GM04503 (cell line): ENCODE measurements around the gene CEP104.

Experiments used
- DNase-seq: peaks from one replicate; pipeline ENCODE4 v3.0.0-alpha.2; 2012; ENCODE audit warnings: low read depth

CEP104 gene

DNA sequence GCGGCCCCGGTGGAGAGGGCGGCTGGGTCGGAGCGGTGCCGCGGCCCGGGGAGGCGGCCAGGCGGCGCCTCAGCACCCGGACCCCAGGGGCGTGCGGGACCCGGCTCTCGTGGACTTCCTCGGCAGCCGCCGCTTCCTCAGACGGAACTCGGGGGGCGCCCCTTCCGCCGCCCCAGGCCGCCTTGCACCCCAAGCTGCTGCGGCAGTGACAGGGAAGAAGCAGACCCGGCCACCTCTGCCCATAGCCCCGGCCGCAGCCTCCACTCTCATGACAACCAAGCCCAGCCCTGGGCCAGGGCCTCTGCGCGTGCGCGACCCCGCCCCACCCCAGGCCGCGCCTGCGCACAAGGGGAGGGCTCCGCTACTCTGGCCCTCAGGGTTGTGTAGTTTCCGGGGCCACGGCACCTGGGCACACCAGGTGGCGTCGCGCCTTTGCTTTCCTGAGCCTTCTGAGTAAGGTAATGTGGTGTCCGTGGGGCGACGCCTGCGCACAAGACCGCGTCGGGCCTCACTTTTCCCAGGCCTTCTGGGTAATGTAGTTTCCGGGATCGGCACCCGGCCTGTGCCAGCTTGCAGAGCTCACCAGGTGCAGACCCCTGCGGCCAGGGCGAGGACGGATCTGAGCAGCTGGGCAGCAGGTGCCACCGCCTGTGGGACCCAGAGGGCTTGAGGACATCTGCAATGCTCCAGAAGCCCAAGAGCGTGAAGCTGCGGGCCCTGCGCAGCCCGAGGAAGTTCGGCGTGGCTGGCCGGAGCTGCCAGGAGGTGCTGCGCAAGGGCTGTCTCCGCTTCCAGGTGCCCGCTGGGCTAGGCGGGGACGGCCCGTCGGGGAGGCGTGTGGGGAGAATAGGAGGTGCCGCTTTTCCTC is at the start of gene CEP104, which contains the start of gene DFFB:
TSS of gene CEP104 (minus strand) at position 289 of the 868 bp plus-strand sequence. CDS start 4,804 bp downstream, outside the sequence.
TSS of gene DFFB (plus strand) at position 554 of the 868 bp plus-strand sequence. CDS start at position 682, 128 bp downstream.
- DNase-seq, result peak; percentile 20

DNA sequence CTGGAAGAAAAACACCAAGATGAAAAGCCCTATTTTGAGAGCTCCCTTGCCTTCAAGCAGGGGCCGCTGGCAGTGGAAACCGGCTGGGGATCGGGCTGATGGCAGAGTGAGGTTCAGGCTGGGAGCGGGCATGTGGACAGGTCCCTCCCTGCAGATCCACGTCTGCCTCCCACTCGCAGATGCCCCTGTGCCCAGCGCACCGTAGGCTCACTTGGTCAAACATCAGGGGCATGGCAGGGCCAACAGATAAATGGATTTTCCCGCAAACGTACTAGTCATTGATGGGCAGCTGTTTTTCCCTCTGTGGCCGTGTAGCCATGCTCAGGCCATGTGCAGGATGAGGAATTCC is 49.6 kb upstream of the CEP104 start:
- DNase-seq, result no peak

DNA sequence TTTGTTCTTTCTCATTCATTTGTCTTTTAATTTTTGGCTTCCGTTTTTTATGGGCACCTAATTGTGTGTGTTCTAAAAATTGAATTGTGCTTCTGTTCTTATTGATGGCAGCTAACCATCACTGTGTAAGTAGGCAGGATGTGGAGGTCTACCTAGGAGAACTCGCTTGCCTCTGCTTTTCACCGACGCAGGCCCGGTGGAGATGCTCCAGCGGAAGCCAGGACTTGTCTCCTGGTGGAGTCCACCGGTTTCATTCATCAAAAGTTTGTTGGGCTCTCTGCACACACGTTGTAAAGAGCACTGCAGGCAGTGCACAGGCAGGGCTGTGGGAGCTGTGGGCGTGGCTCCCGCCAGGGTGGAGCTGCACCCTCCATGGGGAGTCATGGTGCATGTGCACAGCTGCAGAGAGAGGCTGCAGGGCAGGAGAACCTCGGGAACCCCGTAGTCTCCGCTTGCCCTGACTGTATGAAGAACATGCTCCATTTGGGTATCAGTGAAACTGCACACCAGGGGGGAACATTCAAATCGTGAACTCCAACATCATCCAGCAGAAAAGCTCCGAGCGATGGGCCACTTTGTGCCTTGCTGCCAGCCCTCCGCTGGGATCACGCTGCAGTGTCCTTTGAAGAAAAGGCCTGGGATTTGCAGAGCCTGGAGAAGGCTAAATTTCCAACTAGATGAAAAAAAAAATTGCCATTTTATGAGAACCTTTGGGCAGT is 49.1 kb upstream of the CEP104 start:
- no peak for DNase-seq

DNA sequence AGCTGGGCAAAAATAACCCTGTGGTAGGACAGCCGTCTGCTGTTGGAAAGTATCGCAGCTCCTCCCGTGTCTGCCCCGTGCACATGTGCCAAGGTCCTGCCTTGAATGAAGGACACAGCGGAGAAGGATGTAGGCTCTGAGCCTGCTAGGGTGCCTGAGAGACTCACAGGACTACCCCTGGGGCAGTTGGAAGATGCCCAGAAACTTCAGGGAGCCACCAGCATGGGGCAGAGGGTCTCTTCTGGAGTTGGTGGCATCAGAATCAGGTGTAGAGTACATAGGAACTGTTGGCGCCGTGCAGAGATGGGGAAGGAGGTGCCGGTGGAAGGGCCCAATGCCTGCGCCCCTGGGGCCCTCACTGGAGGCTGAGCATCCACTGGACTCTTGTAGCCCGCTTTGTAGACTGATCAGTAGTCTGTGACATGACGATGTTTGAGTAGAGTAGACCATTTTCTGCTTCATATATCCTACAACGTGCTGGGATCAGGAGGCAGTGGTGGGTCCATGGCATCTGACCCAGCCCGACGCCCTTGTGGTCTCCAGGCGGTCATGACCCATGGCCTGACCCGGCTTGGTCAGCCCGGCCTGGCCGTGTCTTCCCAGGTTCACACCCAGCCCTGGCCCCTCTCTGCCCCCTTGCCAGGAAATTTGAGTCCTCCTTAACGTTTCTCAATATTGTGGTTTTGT is 48.4 kb upstream of the CEP104 start:
- no peak for DNase-seq

DNA sequence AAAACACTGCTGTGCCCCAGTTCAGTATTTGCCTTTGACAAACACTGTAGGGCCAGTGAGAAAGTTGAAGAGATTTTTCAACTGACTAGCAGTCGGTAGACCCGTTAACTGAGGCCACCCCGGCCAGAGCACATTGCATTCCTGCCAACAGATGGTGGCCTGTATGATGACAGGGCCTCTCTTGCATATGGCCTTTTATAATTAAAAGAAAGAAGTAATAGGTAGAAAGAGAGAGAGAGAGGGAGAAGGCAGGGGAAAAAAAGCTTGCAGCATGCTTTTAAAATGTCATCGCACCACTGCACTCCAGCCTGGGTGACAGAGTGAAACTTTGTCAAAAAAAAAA is 47.8 kb upstream of the CEP104 start:
- no peak for DNase-seq

DNA sequence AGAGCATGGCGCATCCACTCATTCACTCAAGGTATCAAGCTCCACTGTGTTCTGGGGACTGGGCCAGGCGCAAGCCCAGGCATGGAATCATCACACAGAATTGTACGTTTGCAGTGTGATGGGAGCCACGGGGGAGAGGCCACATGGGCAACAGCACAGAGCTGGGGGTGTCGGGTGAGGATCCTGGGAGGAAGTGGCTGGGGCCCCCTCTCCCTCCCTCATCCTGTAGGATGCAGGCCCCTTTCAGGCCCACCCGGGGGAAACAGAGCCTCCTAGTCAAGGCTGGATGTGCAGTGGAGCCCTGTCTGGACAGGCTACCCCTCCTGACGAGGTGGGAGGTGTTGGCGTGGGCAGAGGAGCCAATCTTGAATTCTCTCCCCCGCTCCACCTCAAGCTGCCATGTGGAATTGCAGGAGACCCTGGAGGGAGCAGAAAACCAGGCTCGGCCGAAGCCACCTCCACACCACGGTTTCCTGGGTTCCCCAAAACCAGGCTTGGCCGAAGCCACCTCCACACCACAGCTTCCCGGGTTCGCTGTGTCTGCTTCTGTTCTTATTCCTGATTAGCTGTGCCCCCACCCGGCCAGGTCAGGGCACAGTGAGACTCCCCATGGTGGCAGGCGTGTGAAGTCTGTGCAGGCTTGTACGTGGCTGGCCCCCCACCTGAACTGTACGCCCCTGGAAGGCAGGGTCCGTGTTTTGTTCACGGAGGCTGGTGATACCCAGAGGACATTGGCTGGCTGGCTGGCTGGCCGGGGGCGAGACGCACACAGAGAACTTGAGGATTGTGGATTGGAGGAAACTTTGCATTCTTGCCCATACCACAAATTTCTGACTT is 47.2 kb upstream of the CEP104 start:
- DNase-seq, result no peak

DNA sequence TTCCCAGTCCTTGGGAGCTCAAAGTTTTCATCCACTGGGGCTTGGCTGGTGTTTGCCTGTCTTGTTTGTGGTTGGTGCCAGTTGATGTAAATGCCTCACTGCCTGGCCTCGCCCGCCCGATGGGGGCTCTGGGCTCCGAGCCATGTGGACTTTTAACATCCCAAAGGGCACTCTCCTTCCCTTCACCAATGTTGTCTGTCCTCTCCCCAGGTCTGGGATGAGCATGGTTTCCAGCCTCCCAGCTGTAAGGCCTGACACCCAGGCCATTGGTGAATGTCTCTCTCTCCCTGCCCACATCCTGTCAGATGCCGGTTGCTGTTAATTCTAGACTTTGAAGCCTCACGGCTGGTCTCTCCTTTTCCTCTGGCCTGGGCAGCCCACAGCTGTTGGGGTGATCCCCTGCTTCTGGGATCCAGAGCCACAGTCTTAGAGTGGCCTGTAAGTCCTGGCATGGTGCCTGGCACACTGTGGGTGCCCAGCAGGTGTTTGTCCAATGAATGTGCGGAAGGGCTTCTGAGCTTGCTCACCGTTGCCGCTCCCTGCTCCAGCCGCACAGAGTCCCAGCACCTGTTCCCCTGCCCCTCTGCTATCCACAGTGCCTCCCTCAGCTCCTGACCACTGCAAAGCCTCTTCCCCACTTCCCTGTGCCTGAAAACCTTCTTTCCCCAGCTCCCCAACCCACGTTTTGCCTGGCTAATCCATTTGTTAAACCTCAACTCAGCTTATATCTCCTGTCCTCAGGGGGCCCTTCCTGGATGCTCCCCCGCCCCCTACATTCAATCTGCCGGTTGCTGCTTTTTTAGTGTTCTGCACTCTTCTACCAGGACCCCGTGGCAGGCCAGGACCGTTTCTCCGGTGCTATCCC is 46.4 kb upstream of the CEP104 start:
- no peak for DNase-seq

DNA sequence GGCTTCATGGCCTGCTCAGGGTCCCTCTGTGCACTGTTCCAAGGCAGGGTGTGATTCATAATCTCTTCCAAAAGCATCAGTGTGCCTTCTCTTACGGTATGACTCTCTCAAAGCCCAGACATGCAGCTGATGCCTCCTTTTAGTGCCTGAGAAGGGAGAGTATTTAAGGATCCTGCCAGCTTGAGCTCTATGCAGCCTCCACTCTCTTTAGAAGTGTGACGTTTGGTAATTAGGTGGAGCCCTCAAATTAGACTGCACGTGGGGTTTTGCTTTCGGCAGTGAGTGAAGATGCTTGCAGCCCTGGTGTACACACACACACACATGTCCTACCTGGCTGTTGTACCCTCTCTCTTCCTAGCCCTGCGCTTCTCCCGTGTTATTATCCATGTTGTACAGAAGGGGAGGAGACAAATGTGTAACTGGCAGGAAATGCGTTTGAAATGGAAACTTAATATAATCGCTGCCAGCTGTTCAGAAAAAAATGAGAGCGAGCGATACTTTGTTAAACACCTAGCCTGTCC is 45.6 kb upstream of the CEP104 start:
- no peak for DNase-seq

DNA sequence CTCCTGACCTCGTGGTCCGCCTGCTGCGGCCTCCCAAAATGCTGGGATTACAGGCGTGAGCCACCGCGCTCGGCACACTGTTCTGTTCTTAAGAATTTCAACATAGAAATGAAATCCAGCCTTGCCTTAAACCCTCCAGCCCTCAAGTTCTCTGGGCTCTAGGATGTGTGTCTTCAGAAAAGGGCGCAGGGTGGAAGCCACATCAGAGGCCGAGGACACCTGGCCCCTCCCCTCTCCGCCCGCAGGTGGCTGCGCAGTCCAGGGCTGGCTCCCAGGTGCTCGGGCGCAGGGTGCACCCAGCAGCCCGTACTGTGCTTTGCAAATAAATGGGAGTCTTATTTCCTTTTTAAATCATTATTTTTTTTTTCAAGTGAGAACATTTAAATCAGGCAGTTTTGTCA is 45.1 kb upstream of the CEP104 start:
- no peak for DNase-seq

DNA sequence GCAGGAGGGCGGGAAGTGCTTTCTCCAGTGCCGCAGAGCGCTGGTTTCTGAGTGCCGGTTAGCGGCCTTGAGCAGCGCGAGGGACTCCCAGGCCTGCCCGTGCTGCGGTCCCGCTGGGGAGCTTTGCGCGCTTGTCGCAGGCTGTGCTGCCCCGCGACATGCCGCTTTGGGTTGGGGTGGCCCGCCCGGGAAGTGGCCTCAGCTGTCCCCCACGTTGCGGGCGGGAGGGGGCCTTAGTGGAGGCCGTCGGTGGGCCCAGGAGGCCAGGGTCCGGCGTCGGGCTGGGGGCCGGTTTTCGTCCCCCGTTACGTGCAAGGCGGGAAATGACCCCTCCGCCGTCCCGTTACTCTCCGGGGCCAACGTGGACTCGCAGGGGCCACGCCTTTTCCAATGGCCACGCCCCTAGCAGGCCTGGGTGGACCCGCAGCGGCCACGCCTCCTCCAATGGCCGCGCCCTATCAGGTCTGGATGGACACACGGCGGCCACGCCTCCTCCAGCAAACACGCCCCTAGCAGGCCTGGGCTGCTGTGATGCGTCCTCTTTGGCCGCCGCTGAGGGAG is 44.0 kb upstream of the CEP104 start:
- DNase-seq, result peak; percentile 68

DNA sequence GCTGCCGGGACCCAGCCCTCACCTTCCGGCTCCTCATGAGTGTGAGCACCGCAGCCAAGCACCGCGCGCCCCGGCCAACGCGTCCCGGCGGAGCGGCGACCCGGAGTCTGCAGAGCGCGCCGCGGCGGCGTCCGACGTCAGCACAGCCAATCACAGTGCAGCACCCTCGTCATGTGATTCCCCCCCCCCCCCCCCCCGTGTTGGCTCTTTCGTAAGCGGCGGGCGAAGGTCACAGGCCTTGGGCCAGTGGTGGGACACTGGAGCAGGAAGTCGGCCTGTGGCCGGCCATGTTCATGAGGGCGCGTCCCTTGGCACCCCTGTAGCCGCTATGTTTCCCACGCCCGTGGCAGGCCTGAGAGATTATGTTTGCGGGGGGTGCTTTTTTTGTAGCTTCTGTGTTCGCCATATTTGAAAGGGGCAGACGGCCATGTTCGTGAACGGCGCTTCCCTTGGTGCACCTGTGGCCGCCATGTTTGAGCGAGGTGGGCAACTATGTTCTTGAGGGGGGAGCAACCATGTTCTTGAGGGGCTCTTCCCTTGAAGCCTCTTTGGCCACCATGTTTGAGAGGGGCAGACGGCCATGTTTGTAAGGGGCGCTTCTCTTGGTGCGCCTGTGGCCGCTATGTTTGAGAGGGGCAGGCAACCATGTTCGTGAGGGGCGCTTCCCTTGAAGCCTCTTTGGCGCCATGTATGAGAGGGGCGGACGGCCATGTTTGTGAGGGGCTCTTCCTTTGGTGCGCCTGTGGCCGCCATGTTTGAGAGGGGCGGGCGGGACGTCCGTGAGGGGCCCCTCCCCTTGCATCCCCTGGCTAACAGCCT is 43.3 kb upstream of the CEP104 start, which contains the start of gene C1orf174:
TSS of gene C1orf174 (minus strand) at position 123 of the 819 bp plus-strand sequence. CDS start at position 37, 86 bp downstream.
- peak; percentile 86 for DNase-seq

DNA sequence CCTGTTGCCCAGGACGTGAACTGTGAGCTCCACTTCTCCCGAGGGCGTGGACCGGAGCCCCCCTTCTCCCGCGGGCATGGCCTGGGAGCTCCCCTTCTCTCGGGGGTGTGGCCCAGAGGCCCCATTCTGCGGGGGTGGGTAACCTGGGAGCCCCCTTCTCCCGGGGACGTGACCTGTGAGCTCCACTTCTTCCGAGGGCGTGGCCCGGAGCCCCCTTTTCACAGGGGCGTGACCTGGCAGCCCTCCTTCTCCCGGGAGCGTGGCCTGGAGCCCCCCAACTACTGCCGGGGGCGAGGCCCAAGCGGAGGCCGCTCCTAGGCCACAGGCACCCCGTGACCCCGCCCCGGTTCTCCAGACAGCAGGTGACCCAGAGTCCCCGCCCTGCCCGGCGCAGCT is 42.7 kb upstream of the CEP104 start:
- DNase-seq, result no peak

DNA sequence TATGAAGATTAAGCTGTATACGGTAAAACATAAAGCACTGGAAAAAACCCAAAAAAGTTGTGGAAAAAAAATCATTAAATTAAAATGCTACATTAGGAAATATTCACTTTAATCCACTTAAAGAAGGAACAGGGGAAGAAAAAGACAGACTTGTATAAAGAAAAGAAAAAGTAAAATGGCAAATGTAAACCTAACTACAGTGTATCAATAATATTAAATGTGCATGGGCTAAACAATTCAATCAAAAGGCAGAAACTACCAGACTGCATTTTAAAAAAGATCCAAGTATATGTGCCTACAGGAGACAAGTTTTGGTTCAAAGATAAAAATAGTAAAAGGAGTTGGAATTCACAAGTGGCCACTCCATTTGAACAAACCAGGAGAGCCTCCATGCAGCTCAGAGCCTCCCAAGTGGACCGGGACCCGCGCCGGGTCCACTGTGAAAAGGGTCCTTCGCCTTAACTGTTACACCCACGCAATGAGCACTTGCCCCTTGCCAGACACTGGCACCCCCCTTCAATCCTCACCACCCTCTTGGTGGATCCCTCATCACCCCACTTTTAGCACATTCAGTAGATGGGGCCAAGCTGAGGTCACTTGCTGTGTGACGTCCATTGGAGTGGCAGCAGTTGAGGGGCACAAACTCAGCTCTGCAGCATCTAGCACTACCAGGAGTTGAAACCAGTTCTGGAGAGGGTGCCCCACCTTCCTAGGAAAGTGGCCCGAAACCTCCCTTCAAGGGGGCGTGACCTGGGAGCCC is 42.2 kb upstream of the CEP104 start:
- DNase-seq, result no peak

DNA sequence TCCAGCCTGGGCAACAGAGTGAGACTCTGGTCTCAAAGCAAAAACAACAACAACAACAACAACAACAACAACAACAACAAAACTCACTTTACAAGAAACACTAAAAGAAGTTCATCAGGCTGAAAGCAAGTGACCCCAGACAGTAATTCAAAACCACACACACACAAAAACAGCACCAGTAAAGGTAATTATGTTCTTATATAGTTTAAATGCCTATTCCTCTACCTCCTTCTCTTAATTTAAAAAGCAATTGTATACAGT is 41.4 kb upstream of the CEP104 start:
- no peak for DNase-seq

DNA sequence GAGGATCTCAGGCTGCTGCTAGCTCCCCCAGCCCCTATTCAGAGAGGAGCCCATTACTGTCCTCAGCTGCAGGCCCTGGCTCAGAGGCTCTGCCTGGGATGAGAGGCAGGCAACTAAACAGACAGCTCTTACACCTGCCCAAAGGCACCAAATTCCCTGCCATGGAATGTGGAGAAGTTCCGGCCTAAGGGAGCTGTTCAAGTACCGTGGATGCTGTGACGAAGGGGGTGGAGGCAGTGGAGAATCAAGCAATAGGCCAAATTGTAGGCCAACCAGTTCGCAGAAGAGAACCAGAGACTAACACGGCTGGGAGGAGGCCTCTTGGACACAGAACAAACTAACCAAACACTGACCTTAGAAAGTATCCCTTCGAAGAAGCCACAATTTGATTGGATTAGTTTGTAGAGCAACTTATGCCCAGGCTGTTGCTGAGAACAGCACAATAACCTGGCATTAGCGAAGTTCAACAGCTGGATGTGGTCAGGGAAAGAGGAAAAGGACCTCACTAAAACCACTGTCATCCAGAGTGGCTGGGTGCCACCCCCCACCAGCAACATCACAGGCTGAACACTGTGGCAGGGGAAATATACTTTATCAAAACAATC is 39.5 kb upstream of the CEP104 start:
- no peak for DNase-seq

DNA sequence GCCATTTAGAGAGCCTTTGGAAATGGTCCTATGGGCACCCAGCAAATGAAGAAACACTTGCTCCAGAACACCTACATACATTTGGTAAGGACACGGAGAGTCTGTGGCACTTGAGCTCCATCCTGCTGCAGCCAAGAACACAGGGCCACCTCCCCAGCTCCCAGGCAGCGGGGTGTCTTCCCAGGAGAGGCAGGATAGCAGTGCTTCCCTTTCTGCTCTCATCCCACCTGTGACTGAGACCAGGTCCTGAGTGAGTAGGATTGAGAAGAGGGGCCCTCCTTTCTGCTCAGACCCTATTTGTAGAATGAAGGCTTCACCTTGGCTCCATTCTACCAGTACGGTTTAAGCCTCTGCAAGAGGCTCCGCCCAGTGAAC is 38.9 kb upstream of the CEP104 start:
- DNase-seq, result no peak

DNA sequence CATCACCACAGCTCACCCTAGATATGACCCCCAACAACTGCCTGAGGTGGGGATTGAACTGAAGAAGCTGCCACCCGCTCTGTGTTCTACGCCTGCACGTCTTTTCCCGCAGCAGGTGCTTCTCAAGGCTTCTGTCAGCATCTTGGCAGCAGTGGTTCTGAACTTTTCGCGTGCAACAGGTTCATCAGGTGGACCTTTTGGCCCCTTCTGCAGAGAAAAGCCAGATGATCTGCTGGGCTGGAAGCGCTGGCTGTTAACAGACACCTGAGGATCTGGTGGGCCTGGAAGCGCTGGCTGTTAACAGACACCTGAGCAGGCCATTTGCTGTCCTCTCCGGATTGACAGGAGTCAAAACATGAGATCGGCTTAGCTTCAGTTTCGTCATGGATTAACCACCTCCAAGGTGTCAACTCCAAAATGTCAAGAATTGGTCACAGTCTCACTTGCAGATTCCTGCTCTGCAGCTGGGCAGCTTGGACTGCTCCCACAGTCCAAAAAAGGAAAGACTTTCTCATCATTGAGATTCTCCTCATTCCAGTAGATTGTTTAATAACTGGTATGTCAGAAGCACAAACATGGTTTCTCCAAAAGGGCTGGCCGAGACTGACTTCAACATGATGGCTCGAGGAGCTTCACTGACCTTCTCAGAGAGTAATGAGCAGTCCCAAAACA is 38.4 kb upstream of the CEP104 start:
- DNase-seq, result no peak
